Endodermal cell (in vitro differentiated cells): Measurements from ENCODE around the gene TFCP2L1. TPM values are rescaled to one million over a fixed set of nuclear protein-coding genes. Genes with fewer than 3 reads are reported as not detected.

Experiments
- DNase-seq: peaks from one replicate; pipeline ENCODE4 v3.0.0-alpha.2; 2017
- H3K27ac ChIP-seq: 2 replicates; pipeline ENCODE4 v1.5.1; 2013; ENCODE audit warnings: mild to moderate bottlenecking, low read depth, low read length, moderate library complexity
- H3K27me3 ChIP-seq: 2 replicates; pipeline ENCODE4 v1.6.1; 2013; ENCODE audit warnings: mild to moderate bottlenecking, low read length, moderate library complexity; ENCODE audit not compliant: insufficient read depth, control insufficient read depth, poor library complexity, severe bottlenecking
- H3K36me3 ChIP-seq: 2 replicates; pipeline ENCODE4 v1.7.0; 2013; ENCODE audit warnings: mild to moderate bottlenecking, low read length, moderate library complexity; ENCODE audit not compliant: control insufficient read depth, insufficient read depth
- H3K4me1 ChIP-seq: one replicate; pipeline ENCODE4 v1.7.0; 2013; ENCODE audit warnings: low read length; ENCODE audit not compliant: control insufficient read depth, insufficient read depth
- H3K4me3 ChIP-seq: 2 replicates; pipeline ENCODE4 v1.5.1; 2013; ENCODE audit warnings: mild to moderate bottlenecking, low read length, moderate library complexity
- H3K9ac ChIP-seq: 2 replicates; pipeline ENCODE4 v1.6.1; 2013; ENCODE audit warnings: mild to moderate bottlenecking, low read length, moderate library complexity; ENCODE audit not compliant: poor library complexity, severe bottlenecking; ENCODE audit errors: extremely low read depth
- H3K9me3 ChIP-seq: 2 replicates; pipeline ENCODE4 v1.6.1; 2013; ENCODE audit warnings: mild to moderate bottlenecking, low read length, moderate library complexity; ENCODE audit not compliant: control insufficient read depth
- H3K27ac Mint-ChIP-seq: 2 replicates; pipeline ENCODE4 v1.8.0; 2020; ENCODE audit warnings: mixed read lengths
- H3K27me3 Mint-ChIP-seq: 2 replicates; pipeline ENCODE4 v1.8.0; 2021; ENCODE audit warnings: mild to moderate bottlenecking, mixed read lengths; ENCODE audit not compliant: insufficient read depth
- H3K36me3 Mint-ChIP-seq: 2 replicates; pipeline ENCODE4 v1.8.0; 2020; ENCODE audit warnings: low read depth, mixed read lengths
- H3K4me1 Mint-ChIP-seq: 2 replicates; pipeline ENCODE4 v1.8.0; 2020; ENCODE audit warnings: mixed read lengths
- H3K4me3 Mint-ChIP-seq: 2 replicates; pipeline ENCODE4 v1.8.0; 2020; ENCODE audit warnings: mild to moderate bottlenecking, moderate library complexity, mixed read lengths
- H3K9me3 Mint-ChIP-seq: 2 replicates; pipeline ENCODE4 v1.8.0; 2020; ENCODE audit warnings: mild to moderate bottlenecking, mixed read lengths
- CTCF ChIP-seq: fragments of 200-600 bp; sonication (generic); conservative IDR thresholded peaks from 2 replicates; pipeline ENCODE4 v1.5.0; 2021; ENCODE audit warnings: antibody characterized with exemption, mild to moderate bottlenecking
- WGBS, 2 experiments: methylation state at CpG; one replicate each; pipeline versions ENCODE4 v1.1.5 to v1.1.7; 2013; ENCODE audit warnings: missing lambda C conversion rate in 2 of 2, mixed read lengths in 1 of 2; ENCODE audit not compliant: insufficient coverage in 1 of 2, insufficient read length in 1 of 2; 5-methylcytosine and 5-hydroxymethylcytosine counted together
- total RNA-seq, 2 donors: library from RNA; stranded (reverse); fragmentation: NEBNext Ultra II Directional in 1 of 2; extraction: Animal tissue kit (Norgen Biotek cat#: 25700) in 1 of 2; gene quantifications; 2 replicates in 1 of 2; 3 replicates in 1 of 2; pipeline ENCODE4 v1.2.1, GENCODE V29; 2021

TFCP2L1 gene
- total RNA-seq, 2 donors from 2014 or later: 3.3 to 4.3 TPM

- no peaks in the 10 kb centered on the region for H3K27me3 ChIP-seq
- Mint-ChIP-seq H3K4me3 (no peak overlapping the region), H3K36me3 (no peaks in the 10 kb centered on the region), H3K9me3 (no peaks in the 10 kb centered on the region), H3K27ac (no peak overlapping the region), H3K4me1 (no peaks in the 10 kb centered on the region), H3K27me3 (no peaks in the 10 kb centered on the region)
- no peaks in the 10 kb centered on the region for H3K9me3 ChIP-seq
- no peaks in the 10 kb centered on the region for H3K36me3 ChIP-seq
- H3K4me3 ChIP-seq: no peak overlapping the region
- no peak overlapping the region for H3K27ac ChIP-seq
- TF ChIP-seq CTCF: no peak
- H3K9ac ChIP-seq: no peak overlapping the region
- no peak for DNase-seq
- WGBS, 2 experiments: 91% methylated on average over 4 of the region's 4 CpGs; no CpG with 5 or more reads in 1 of the 2 experiments
- H3K4me1 ChIP-seq: no peaks in the 10 kb centered on the region
These were observed 30.3 kb downstream of the TFCP2L1 start for GRCh38 chr2:121254748-121255147.

GRCh38 chr2:121253674-121254240 is 31.2 kb downstream of the TFCP2L1 start:
- Mint-ChIP-seq H3K27me3 (no peaks in the 10 kb centered on the region), H3K9me3 (no peaks in the 10 kb centered on the region), H3K27ac (no peak overlapping the region), H3K4me1 (no peaks in the 10 kb centered on the region), H3K36me3 (no peaks in the 10 kb centered on the region), H3K4me3 (no peak overlapping the region)
- Histone ChIP-seq H3K27me3 (no peaks in the 10 kb centered on the region), H3K27ac (no peak overlapping the region), H3K9ac (no peak overlapping the region), H3K36me3 (no peaks in the 10 kb centered on the region), H3K4me3 (no peak overlapping the region), H3K9me3 (no peaks in the 10 kb centered on the region), H3K4me1 (no peaks in the 10 kb centered on the region)
- 91 to 98% methylated on average over 7 to 13 of the region's 13 CpGs for WGBS, 2 experiments
- no peak for DNase-seq
- TF ChIP-seq CTCF: no peak

- TF ChIP-seq CTCF: no peak
- Mint-ChIP-seq H3K4me3 (no peak overlapping the region), H3K36me3 (no peaks in the 10 kb centered on the region), H3K9me3 (no peaks in the 10 kb centered on the region), H3K27me3 (no peaks in the 10 kb centered on the region), H3K27ac (peak overlapping the region; percentile 30), H3K4me1 (no peaks in the 10 kb centered on the region)
- H3K27ac ChIP-seq: no peak overlapping the region
- H3K4me1 ChIP-seq: no peaks in the 10 kb centered on the region
- H3K36me3 ChIP-seq: no peaks in the 10 kb centered on the region
- no peak for DNase-seq
- no peaks in the 10 kb centered on the region for H3K27me3 ChIP-seq
- no peak overlapping the region for H3K9ac ChIP-seq
- WGBS, 2 experiments: 93 to 94% methylated on average over 11 to 12 of the region's 12 CpGs
- H3K9me3 ChIP-seq: no peaks in the 10 kb centered on the region
- no peak overlapping the region for H3K4me3 ChIP-seq
These were observed 31.9 kb downstream of the TFCP2L1 start for GRCh38 chr2:121253021-121253673.
